Activated CD4-positive, alpha-beta T cell treated with anti-CD3 and anti-CD28 coated beads for 48 hours (primary cell): ENCODE data around the gene UBE2Q1.

Experiments
- DNase-seq: peaks from one replicate; pipeline ENCODE4 v3.0.0-alpha.2; 2020

UBE2Q1 gene

DNA sequence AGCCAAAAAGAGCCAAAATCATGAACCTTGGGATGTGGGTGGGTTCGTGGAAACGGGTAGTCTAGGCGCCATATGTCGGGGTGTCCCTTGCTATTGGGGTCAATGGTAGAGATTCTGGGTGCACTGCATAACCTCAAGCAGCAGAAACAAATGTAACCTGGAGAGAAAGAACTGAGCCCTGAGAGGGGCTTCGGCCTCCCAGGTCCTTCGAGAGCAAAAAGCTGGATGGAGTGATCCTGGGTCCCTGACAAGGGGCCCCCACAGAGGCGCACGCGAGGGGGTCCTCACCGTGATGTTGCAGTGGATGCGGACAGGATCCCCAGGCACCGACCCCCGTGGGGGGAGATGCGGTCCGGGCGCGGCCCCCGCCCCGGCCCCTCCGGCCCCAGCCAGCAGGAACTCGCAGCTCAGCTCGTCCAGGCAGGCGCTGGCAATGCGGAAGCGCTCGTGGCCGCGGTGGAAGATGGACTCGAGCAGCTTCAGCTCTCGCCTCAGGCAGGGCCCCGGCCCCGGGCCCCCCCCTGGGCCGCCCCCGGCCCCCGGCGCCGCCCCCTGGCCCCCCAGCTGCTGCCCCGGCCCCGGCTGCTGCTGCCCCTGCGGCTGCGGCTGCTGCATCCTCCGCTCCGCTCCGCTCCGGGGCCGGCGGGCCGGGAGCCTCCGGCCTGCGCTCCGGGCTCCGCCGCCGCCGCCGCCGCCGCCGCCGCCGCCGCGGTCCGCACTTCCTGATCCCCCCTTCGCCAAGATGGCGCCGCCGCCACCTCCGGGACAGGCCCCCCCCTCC is at the start of gene UBE2Q1:
Gene UBE2Q1 (minus strand): TSS at position 724 of the 781 bp plus-strand sequence. CDS start 109 bp downstream, at position 615.
- peak; percentile 46 for DNase-seq

DNA sequence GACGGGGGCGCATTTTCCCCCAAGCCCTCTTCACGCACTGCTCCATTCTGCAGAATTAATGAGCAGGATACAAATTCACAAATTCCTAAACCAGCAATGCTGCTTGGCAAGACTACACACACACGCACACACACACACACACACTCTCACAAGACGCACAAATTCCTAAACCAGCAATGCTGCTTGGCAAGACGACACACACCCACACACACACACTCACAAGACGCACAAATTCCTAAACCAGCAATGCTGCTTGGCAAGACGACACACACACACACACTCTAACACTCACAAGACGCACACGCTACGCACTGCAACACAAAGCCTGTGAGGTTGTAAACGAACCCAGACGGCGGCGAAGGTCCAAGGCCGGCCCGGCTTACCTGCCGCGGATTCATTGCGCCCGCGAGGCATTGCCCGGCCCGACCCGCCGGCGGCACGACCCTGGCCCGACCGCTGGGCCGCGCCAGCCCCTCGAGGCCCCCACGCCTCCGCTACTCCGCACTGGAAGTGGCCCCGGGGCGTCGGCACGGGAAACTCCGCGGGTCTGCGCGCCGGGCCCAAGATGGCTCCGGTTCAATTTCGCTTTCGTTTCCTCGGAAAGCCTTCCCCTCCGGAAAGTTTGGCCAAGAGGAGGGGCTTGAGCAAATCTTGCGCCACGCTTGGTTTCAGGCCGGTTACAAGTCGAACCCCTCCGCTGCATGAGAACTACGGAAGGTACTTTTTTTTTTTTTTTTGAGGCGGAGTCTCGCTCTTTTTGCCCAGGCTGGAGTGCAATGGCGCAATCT is 49.3 kb upstream of the UBE2Q1 start, which contains the start of gene ADAR:
Gene ADAR (minus strand): TSS at position 578 of the 788 bp plus-strand sequence. CDS start 180 bp downstream, at position 398.
- DNase-seq: peak; percentile 95

DNA sequence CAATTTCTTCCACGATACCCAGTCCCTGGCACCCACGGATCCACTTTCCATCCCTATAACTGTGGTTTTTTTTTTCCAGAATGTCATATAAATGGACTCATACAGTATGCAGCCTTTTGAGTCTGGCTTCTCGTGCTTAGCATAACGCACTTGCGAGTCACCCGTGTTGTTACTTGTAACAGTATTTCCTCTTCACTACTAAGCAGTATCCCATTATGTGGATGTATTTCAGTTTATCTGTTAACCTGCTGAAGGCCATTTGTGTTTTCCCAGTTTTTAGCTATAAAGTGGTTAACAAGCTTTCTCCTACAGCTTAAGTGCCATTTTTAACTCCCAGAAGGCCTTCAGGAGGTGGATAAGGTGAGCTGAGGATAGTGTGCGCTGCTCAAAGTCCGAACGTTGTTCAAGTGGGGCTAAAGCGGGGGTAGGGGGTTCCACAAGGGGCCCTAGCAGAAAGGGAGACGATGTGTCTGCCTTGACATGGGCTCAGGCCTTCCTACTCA is 48.7 kb upstream of the UBE2Q1 start:
- peak; percentile 29 for DNase-seq

DNA sequence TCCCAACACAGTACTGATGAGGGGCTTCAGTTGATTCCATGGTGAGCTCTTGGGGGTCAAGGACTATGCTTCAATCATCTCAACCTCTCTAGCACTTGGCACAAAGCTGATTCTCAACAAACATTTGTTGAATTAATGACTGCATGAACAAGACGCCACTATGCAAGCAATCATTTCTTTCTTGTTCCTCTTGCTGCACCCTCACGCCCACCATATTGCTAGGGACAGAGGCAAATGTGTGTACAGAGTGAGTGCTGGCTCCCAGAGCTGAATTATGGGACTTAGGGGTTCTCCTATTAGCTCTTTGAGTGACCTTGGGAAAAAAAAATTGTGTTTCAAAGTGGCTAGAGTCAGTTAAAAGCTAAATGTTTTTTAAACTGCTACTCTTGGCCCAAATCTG is 47.1 kb upstream of the UBE2Q1 start:
- no peak for DNase-seq

DNA sequence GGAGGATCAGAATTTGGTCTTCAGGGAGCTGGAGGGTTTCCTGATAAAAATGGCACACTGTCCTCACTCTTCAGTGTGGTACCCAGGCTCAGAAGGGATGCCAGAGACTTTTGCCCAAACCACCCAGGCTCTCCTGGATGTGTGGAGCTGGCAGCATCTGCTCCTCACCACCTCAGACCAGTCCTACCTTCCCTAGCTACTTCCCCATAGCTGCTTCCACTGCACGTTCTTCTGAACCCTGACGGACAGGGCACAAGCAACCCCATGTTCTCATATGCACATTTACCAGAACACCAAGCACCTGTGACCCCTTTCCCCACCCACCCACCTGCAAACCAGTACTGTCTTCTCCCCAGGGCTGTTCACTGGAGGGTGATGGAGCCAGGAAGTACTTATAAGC is 44.9 kb upstream of the UBE2Q1 start:
- DNase-seq: no peak

DNA sequence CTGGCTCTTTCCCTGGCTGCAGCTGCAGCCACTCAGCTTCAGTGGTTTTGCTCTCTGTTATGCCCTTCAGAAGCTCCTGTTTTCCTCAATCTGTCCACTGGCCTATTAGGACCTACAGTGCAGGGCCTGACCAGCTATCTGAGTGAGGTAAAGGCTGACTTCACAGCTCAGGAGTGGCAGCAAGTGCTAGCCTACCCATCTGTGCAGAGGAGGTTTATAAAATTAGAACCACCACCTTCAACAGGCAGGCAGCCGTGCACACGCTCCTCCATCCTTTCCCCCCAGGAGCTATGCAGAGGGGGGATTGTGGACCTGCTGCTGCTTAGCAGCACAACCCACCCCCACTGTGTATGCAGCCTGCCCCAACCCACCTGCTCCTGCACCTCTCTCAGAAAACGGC is 41.2 kb upstream of the UBE2Q1 start:
- no peak for DNase-seq

DNA sequence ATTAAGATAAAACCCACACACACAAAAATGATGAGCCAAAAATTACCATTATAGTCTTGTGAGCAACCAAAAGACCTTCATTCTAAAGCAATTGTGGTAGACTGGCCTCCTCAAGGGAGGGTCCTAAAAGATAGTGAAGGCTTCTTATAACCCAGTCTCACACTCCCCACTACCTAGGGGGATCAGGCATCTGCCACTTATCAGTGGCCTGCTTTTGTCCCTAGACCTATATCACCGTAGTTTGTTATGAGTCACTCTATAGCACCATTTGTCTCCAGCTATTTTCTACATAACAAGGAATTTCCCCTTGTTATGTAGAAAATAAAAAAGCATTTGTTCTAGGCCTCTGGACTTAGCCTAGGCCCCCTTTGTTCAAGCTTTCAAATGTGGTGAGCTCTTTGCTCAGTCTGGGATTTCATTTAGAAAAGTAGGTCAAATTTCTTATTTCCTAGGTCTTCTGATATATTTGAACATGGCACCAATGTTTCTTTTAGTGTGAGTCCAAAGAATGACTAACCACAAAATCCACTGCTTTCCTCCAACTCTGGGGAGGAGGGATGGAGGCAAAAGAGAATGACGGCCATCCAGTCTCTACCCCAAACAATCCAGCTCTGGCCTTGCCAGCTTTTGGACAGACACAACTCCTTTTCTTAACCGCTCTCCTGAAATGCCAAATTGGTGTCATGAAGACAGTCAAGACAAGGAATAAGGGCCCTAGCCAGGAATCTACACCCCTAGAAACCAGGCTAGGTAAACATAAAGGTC is 40.6 kb upstream of the UBE2Q1 start:
- no peak for DNase-seq

DNA sequence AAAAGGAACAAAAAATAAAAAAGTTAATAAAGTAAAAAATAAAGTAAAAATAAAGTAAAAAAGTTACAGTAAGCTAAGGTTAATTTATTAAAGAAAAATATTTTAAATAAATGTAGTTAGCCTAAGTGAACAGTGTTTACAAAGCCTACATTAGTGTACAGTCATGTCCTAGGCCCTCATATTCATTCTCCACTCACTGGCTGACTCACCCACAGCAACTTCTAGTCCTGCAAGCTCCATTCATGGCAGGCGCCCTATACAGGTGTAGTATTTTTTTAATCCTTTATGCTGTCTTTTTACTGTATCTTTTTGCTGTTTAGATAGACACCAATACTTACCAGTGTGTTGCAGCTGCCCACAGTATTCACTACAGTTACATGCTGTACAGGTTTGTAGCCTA is 37.2 kb upstream of the UBE2Q1 start:
- DNase-seq: no peak

DNA sequence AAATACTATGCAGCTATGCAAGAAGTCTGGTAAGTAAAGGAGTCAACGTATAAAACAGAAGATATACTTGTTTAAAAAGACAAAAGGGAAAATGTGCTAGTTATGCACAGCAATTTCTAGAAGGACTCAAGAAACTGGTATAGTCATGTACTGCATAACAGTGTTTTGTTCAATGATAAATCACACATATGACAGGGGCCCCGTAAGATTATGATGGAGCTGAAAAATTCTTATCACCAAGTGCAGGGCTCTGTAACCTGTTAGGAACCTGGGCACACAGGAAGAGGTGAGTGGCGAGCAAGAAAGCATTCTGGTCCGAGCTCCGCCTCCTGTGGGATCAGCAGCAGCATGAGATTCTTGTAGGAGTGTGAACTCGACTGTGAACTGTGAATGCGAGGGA is 36.3 kb upstream of the UBE2Q1 start:
- no peak for DNase-seq

DNA sequence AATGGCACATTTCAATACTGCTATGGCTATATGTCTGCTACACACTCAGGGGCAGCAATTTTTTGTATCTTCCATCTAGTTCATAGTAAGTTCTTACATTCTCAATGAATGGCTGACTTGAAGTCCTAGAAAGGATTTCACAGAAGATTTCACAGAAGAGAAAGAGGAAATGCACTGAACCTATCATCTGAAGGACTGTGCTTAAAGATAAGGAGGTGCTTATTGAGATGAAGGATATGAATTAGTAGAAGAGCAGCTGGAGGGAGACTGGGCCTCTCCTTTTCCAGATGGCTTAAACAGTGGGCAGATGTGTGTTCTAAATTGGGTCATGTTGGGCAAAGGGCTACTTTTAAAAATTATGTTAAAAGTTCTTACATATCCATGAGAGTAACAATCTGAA is 34.9 kb upstream of the UBE2Q1 start:
- DNase-seq: no peak

DNA sequence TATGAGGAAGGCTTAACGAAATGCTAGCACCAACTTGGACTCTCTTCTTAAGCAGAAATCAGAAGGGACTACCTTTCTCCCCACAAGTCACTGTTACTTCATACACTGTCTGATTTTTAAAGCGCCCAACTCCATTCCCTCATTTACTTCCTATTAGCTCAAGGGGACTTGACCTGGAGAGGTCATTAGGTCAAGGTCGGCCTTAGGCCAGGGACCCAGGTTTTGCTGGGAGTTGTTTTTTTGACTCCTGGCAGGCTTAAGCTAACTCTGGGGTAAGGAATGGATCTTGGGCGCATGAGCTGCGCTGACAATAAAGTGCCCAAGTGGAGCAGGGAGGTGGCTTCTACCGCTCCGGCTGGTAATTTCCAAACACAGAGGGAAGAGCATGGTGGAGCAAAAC is 32.7 kb upstream of the UBE2Q1 start:
- no peak for DNase-seq

DNA sequence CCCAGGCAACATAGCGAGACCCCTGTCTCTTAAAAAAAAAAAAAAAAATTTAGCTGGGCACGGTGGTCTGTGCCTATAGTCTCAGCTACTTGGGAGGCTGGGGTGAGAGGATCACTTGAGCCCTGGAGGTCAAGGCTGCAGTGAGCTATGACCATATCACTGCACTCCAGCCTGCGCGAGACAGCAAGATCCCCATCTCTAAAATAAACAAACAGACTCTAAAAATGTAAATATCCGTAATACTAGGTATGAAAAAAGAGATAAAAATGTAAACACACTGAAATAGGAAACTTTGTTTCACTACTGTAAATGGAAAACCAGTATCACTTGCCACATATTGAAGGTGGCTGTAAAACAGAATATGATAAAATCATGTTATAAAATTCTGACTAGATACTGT is 32.3 kb upstream of the UBE2Q1 start:
- DNase-seq: no peak

DNA sequence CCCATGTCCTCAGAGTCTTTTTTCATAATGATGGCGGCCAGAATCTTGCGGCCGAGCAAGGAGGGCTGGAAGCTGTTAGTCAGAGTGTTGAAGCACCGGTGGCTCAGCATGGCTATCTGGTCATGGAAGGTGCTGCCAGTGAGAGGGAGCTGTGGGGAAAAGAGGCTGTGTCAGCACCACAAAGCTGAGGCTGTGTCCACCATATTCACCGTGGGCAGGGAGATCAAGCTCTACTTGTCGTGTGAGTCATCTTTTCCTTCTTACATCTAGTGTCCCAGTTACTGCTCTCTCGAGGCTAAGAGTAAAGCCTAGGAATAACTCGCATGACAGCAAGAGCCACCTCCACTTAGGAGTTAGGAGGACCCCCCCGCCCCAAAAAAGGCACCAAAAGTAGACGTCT is 31.3 kb upstream of the UBE2Q1 start:
- DNase-seq: no peak

DNA sequence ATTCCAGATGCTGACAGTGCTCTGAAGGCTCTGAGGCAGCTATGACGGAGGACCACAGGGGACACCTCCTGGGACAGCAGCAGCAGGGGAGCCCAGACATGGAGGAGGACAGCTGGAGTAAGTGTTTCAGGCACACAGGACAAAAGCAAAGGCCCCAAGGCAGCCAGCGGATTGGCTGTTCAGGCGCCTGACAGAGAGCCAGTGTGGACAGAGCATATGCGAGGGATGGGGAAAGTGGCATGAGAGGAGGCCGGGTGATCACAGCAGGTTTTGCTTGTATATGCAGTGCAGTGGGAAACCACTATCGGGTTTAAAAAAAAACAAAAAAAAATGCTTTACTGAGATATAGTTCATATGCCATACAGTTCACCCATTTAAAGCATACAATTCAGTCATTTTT is 28.2 kb upstream of the UBE2Q1 start:
- no peak for DNase-seq

DNA sequence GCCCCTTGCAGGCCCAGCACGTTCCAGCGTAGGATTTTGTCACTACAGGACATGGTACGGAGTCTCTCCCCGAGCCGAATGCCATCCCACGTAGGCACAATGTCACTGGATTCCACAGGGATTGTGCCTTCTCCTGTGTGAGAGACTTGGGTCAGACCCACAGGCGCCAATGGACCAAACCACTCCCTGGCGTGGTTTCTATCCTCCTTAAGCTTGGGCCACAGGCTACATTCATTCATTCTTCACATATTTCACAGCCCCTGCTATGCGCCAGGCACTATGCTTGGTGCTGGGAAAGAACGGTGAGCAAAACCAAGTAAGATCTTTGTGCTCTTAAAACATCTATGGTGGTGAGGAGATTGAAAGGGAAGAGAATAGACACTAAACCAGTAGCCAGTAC is 27.8 kb upstream of the UBE2Q1 start:
- DNase-seq: no peak

DNA sequence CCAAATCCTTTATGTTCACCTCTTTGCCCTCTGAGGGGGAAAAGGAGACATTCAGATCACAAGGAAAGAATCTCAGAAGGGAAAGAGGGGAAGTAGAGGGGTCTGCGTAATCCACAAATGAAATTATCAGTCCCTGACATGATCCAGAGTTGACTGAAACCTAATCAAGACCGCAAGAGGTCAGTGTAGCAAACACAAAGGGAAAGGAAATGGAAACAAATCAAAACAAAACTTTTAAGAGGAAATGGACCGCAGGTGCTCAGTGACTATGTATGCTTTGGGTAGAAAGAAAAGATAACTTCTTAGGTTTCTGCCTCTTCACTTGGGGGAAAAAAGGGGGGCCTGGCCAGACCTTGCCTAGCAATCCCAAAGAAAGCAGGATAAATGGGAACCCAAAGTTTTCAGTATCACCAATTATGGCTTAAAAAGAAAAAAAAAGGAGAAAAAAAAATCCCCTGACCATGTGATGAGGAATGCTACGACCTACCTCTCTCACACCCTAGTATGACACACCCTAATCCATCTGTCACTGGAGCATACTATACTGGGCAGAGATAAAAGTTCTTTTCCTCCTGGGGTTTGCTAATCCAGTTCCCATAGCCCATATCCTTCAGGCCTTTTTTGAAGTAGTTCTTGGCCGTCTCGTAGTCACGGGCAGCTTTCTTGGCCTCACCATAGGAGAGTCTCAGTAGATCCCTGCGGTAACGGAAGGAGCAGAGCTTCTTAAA is 26.0 kb upstream of the UBE2Q1 start:
- no peak for DNase-seq

DNA sequence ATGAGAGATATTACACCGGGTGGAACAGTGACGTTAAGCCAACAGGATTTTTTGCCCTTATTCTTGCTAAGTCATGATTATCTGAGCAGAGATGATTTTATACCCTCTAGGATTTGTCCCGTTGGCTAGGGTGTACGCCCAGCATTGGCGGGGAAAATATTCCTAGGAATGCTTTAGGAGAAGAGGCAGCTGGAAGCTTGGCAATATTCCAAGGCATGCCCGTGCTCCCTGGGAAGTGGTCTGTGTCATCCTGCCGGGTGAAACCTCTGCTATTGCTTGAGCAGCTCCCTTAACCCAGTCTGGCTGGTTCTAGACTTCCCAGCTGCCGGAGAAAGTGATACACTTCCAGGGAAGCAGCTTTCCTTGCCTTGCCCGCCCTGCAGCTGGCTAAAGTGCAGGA is 25.3 kb upstream of the UBE2Q1 start:
- no peak for DNase-seq

DNA sequence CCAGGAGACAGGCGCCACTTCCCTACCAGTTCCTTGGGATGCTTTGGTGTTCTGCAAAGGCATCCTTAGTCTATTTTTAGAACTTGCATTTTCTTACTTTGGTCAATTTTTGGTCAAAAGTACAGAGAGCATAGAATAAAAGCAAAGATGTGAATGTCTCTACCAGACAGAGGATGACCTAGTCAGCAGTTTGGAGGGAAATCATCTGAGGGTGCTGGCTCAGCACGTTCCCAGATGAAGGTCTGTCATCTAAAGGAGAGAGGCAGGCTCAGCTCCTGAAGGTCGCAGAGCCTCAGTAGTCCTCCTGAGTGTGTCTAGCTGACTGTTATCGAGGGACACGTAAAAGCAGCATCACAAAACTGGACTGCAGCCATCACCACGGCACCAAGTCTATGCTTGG is 24.4 kb upstream of the UBE2Q1 start:
- no peak for DNase-seq

DNA sequence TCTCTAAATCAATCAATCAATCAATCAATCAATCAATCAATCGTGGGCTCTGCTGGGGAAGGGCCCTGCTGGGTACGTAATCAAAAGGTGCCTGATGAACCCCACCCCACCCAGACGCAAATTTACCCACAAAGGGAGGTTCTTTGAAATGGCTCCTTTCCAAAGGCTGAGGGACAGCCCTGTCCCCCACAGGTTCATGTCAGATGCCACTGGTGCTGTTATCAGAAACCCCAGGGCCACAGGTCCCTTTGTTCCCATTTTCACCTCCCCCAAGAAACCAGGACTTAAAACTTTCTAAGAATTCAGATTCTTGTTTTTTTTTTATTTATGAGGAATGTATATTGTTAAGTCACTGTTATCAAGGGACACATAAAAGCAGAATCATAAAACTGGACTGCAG is 23.3 kb upstream of the UBE2Q1 start:
- no peak for DNase-seq

DNA sequence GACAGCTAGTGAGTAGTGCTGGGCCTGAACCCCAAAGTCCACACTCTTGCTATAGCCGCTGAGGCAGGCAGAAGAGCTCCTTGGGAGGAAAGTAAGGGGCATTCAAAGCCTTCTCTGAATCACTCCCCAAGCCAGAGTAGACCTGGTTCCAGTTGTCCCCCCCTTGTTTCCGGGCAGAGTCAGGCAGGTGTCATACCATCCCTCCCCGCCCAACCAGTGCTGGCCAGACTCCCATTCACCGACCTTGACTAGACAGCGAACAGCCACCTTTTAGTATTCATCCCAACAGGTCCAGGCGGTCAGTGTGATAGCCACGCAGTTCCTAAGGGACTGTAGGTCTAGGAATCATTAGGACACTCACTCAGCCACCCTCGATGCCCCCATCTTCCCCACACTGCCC is 20.9 kb upstream of the UBE2Q1 start:
- no peak for DNase-seq

DNA sequence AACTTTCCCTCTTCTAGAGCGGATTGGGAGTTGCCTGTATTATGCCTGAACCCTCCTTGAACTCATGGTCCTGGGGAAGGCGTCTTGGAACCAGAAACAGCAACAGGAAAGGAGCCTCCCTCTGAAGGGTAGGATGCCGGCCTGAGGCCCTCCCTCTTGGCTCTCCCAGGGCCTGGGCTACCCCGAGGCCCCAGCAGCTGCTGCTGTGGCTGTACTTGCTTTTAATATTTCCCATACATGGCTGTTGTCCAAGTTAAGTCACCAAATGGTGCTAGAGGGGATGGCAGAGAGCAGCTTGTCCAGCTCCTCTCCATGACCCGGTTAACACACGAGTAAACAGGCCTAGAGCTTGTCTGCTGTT is 19.6 kb upstream of the UBE2Q1 start:
- no peak for DNase-seq

DNA sequence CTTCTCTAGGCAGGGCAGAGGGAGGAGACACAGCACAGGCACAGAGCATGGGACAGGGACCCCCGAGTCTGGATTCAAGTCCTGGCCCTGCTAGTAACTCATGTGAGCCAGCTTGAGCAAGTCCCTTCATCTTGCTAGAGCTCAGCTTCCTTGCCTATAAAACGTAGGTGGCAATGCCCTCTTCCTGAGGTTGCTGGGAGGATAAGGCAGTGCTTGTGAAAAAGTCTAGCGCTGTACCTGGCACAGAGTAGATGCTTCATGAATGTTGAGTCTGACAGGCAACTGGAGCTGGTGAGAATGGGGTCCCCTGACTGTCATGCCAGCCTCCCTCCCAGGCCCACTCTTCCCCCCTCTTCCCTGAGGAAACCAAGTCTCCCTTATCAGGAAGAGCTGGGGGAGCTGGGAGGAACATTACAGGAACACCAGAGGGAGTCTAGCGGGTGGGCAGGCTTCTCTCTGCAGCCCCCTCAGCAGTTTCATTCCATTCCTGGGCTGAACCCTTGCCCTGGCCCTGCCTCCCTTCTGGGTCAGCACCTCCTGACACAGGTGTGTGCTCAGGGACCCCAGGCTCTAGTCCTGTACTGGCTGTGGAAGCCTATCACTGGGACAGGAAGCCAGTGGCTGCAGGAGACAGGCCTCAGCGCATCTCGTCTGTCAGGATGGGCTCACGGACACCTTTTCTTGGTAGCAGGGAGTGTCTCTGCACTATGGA is 19.0 kb upstream of the UBE2Q1 start:
- no peak for DNase-seq
